NT2/D1 (cell line): ENCODE measurements around the gene SPPL2C.

Source experiments
- SUZ12 ChIP-seq: IDR thresholded peaks from 2 replicates; pipeline ENCODE4 v1.6.1; 2011; ENCODE audit not compliant: insufficient read length, insufficient read depth; ENCODE audit errors: extremely low read depth
- YY1 ChIP-seq: IDR thresholded peaks from 2 replicates; pipeline ENCODE4 v1.6.1; 2011; ENCODE audit not compliant: insufficient read length, insufficient read depth
- ZNF274 ChIP-seq: IDR thresholded peaks from 2 replicates; pipeline ENCODE4 v1.6.1; 2011; ENCODE audit warnings: mild to moderate bottlenecking, low read depth, low read length

DNA sequence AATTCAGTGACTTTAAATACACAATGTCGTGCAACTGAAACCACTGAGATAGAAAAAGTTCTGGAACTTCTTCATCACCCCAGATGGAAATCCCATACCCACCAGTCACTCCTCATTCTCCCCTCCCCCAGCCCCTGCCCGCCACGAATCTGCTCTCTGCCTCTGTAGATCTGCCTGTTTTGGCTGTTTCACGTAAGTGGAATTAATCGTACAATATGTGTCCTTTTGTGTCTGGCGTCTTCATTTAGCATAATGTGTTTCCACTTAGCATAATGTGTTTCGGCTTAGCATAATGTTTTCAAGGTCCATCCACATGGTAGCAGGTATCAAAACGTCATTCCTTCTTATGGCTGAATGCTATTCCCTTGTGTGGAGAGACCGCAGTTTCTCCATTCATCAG, 3.5 kb upstream of the SPPL2C start:
- TF ChIP-seq YY1 (no peak), SUZ12 (no peak), ZNF274 (no peak)
